GM21367 (cell line): Measurements from ENCODE around the gene ZNF584.
"Not testable (repeated sequence)": the region's sequence is repeated elsewhere in the genome, so short reads cannot be mapped to it uniquely, and the experiment has no call there.

Experiments
- ATAC-seq: cut with Tn5 transposase; IDR thresholded peaks from one replicate; pipeline ENCODE4 v1.9.1; 2021; ENCODE audit not compliant: unreplicated experiment

The ZNF584 gene

GRCh38 chr19:58403920-58404478 lies 4.5 kb upstream of the ZNF584 start:
- ATAC-seq = not testable (repeated sequence)

- no peak for ATAC-seq
Measured at GRCh38 chr19:58406818-58407657, 1.4 kb upstream of the ZNF584 start.

- no peak for ATAC-seq
Measured at GRCh38 chr19:58407658-58408151, 744 bp upstream of the ZNF584 start.

- no peak for ATAC-seq
Measured at GRCh38 chr19:58409010-58409790, 751 bp downstream of the ZNF584 start.

GRCh38 chr19:58416604-58417003 lies 8.2 kb downstream of the ZNF584 start:
- no peak for ATAC-seq

GRCh38 chr19:58417071-58417470 lies 8.6 kb downstream of the ZNF584 start:
- no peak for ATAC-seq

- no peak for ATAC-seq
Measured at GRCh38 chr19:58428617-58429016, 20.2 kb downstream of the ZNF584 start.

GRCh38 chr19:58429745-58430144 lies 21.3 kb downstream of the ZNF584 start:
- no peak for ATAC-seq

GRCh38 chr19:58434217-58434616 lies 25.8 kb downstream of the ZNF584 start:
- no peak for ATAC-seq

GRCh38 chr19:58439576-58440554 lies 31.4 kb downstream of the ZNF584 start, which contains the start of gene ZNF132:
Gene ZNF132 (minus strand): TSS chr19:58440153. CDS start chr19:58439821, 332 bp downstream.
- ATAC-seq = peak; percentile 92

GRCh38 chr19:58440556-58440955 lies 32.1 kb downstream of the ZNF584 start:
- no peak for ATAC-seq

GRCh38 chr19:58442986-58443385 lies 34.5 kb downstream of the ZNF584 start:
- ATAC-seq = not testable (repeated sequence)

- not testable (repeated sequence) for ATAC-seq
Measured at GRCh38 chr19:58448860-58449259, 40.4 kb downstream of the ZNF584 start.

- not testable (repeated sequence) for ATAC-seq
Measured at GRCh38 chr19:58449980-58450379, 41.5 kb downstream of the ZNF584 start.

- peak; percentile 6 for ATAC-seq
Measured at GRCh38 chr19:58450856-58451357, 42.5 kb downstream of the ZNF584 start.

- peak; percentile 83 for ATAC-seq
Measured at GRCh38 chr19:58451358-58452101, 43.1 kb downstream of the ZNF584 start, which contains the start of gene ZNF324B. Gene ZNF324B (plus strand): TSS chr19:58451622. CDS start chr19:58453702, 2,080 bp downstream.

GRCh38 chr19:58453743-58454142 lies 45.3 kb downstream of the ZNF584 start:
- ATAC-seq = no peak

- ATAC-seq = no peak
Measured at GRCh38 chr19:58455306-58455705, 46.9 kb downstream of the ZNF584 start.

GRCh38 chr19:58456111-58456510 lies 47.7 kb downstream of the ZNF584 start:
- ATAC-seq = no peak
